ENCODE measurements around the gene KLF6.

DNA sequence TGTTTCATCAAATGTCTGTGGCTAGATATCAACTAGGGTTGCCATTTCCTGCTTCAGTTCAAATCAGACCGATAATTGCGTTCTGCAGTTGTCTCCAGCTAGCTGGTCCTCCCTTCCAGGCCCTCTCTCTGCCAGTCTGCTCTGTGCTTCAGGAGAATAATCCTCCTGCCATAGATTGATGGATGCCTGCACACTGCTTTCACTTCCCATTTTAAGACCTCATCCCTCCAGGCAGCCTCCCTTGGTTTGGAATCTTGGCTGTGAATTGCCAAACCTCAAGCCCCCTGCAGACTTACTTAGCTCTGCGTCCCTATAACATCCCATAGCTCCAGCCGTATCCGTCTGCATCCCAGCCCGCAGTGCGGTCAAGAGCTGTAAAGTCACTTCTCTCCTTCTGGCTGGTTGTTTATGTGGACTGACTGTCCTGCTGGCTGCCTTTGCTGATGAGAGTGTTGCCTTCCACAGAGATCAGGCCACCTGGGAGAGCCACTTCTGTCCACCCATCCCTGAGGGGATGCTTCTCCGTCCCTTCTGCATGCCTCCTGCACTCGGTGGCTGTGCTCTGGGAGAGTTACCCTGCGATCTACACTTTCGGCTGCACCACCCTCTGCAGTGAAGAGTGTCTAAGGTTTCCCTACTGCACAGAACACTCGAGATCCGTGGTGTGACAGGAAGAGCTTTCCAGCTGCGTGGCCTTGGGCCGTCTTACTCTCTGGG lies 22.4 kb upstream of the KLF6 start:
- TF ChIP-seq EP300 (IDR thresholded peaks at IDR 0.05; ENCODE audit: borderline replicate concordance in 1 of 2, low read depth in 1 of 2, low read length in 1 of 2) (no peak), SMC3 (IDR thresholded peaks at IDR 0.05; ENCODE audit: low read depth, low read length) (no peak), JUND (IDR thresholded peaks at IDR 0.05) (no peak), POLR2AphosphoS5 (IDR thresholded peaks at IDR 0.05; ENCODE audit: low read depth, low read length) (no peak)
- TF ChIP-seq, protein P1, sequence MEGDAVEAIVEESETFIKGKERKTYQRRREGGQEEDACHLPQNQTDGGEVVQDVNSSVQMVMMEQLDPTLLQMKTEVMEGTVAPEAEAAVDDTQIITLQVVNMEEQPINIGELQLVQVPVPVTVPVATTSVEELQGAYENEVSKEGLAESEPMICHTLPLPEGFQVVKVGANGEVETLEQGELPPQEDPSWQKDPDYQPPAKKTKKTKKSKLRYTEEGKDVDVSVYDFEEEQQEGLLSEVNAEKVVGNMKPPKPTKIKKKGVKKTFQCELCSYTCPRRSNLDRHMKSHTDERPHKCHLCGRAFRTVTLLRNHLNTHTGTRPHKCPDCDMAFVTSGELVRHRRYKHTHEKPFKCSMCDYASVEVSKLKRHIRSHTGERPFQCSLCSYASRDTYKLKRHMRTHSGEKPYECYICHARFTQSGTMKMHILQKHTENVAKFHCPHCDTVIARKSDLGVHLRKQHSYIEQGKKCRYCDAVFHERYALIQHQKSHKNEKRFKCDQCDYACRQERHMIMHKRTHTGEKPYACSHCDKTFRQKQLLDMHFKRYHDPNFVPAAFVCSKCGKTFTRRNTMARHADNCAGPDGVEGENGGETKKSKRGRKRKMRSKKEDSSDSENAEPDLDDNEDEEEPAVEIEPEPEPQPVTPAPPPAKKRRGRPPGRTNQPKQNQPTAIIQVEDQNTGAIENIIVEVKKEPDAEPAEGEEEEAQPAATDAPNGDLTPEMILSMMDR (IDR thresholded peaks at IDR 0.05) = no peak

Data from SK-N-SH (cell line).